HepG2 (cell line): ENCODE data around the gene UBE2R2. TPM values are rescaled to one million over a fixed set of nuclear protein-coding genes. Genes with fewer than 3 reads are reported as not detected.

Source experiments
- AGO2 ChIP-seq: fragments of 200-400 bp; formaldehyde crosslinking; optimal IDR thresholded peaks from 2 replicates; pipeline ENCODE3; 2017; ENCODE audit warnings: mild to moderate bottlenecking, low read depth, low read length, moderate library complexity
- FOXO1 ChIP-seq: sonication (generic); formaldehyde crosslinking; IDR thresholded peaks from 2 replicates; pipeline ENCODE4 v1.4.0; 2020; ENCODE audit warnings: missing genetic modification reagents
- KDM1A ChIP-seq: IDR thresholded peaks from 2 replicates; pipeline ENCODE4 v1.6.1; 2016; ENCODE audit warnings: missing compliant biosample characterization
- KDM4B ChIP-seq: sonication (generic); formaldehyde crosslinking; IDR thresholded peaks from 2 replicates; pipeline ENCODE4 v1.4.0; 2020; ENCODE audit warnings: missing genetic modification reagents
- KDM5A ChIP-seq: fragments of 200-600 bp; sonication (generic); IDR thresholded peaks from 2 replicates; pipeline ENCODE4 v1.7.0; 2018; ENCODE audit warnings: antibody characterized with exemption, mild to moderate bottlenecking, low read length, borderline replicate concordance
- KLF16 ChIP-seq, 2 experiments: sonication (generic) in 1 of 2; formaldehyde crosslinking in 1 of 2; IDR thresholded peaks; 2 replicates each; pipeline versions ENCODE4 v1.6.1 to v1.8.0; 2016 to 2023; ENCODE audit warnings: missing genetic modification reagents in 2 of 2, missing compliant biosample characterization in 1 of 2
- MED8 ChIP-seq: sonication (generic); formaldehyde crosslinking; IDR thresholded peaks from 2 replicates; pipeline ENCODE4 v1.8.1; 2023; ENCODE audit warnings: mild to moderate bottlenecking, missing genetic modification reagents; ENCODE audit not compliant: insufficient replicate concordance
- MTA1 ChIP-seq: sonication (generic); formaldehyde crosslinking; IDR thresholded peaks from 2 replicates; pipeline ENCODE4 v1.4.0; 2020; ENCODE audit warnings: missing genetic modification reagents, mild to moderate bottlenecking, borderline replicate concordance
- MTA3 ChIP-seq: sonication (generic); formaldehyde crosslinking; IDR thresholded peaks from 2 replicates; pipeline ENCODE4 v1.4.0; 2020; ENCODE audit warnings: missing genetic modification reagents
- TMF1 ChIP-seq: sonication (generic); formaldehyde crosslinking; IDR thresholded peaks from 2 replicates; pipeline ENCODE4 v1.8.1; 2022; ENCODE audit warnings: low read depth, missing genetic modification reagents
- U2AF1 ChIP-seq: fragments of 200-400 bp; formaldehyde crosslinking; optimal IDR thresholded peaks from 2 replicates; pipeline ENCODE3; 2017; ENCODE audit warnings: mild to moderate bottlenecking, low read depth, low read length
- U2AF2 ChIP-seq: fragments of 200-400 bp; formaldehyde crosslinking; IDR thresholded peaks from 2 replicates; pipeline ENCODE4 v1.6.1; 2017; ENCODE audit warnings: low read depth, mild to moderate bottlenecking, low read length
- ZFP1 ChIP-seq: IDR thresholded peaks from 2 replicates; pipeline ENCODE4 v1.6.1; 2016
- ZNF225 ChIP-seq: sonication (generic); formaldehyde crosslinking; IDR thresholded peaks from 2 replicates; pipeline ENCODE4 v1.4.0; 2020; ENCODE audit warnings: mild to moderate bottlenecking, missing genetic modification reagents
- ZNF296 ChIP-seq: sonication (generic); formaldehyde crosslinking; conservative IDR thresholded peaks from 2 replicates; pipeline ENCODE4 v1.5.0; 2020; ENCODE audit warnings: mild to moderate bottlenecking, missing genetic modification reagents
- ZNF839 ChIP-seq: sonication (generic); formaldehyde crosslinking; IDR thresholded peaks from 2 replicates; pipeline ENCODE4 v1.4.0; 2020; ENCODE audit warnings: missing genetic modification reagents, mild to moderate bottlenecking, borderline replicate concordance
- polyA plus RNA-seq, 8 experiments: library from polyadenylated mRNA; depleted of rRNA in 3 of 8; stranded (reverse) in 7 of 8; unstranded in 1 of 8; fragments of >200 nt; fragmentation: Illumina TruSeq in 4 of 8; extraction: Trizol in 4 of 8; gene quantifications; 2 replicates each; pipeline versions ENCODE4 v1.2.1 to v1.2.3, GENCODE V29; 2011 to 2016; ENCODE audit warnings: low read depth in 4 of 8, missing spikeins in 1 of 8, mixed read lengths in 1 of 8; ENCODE audit not compliant: insufficient read depth in 1 of 8
- total RNA-seq, 5 experiments: library from RNA; depleted of rRNA; stranded (reverse); fragments of >200 nt; fragmentation: Illumina TruSeq; extraction: Trizol; gene quantifications; 2 replicates each; pipeline ENCODE4 v1.2.3, GENCODE V29; 2016; ENCODE audit warnings: low read depth in 1 of 5
- TF ChIP-seq, protein P1 (sequence below): sonication (generic); formaldehyde crosslinking; IDR thresholded peaks from 2 replicates; pipeline ENCODE4 v1.5.1; 2020; ENCODE audit warnings: mild to moderate bottlenecking, missing genetic modification reagents, moderate library complexity
- TF ChIP-seq, protein P2 (sequence below): sonication (generic); formaldehyde crosslinking; IDR thresholded peaks from 2 replicates; pipeline ENCODE4 v1.5.0; 2020; ENCODE audit warnings: missing genetic modification reagents
- TF ChIP-seq, protein P3 (sequence below): sonication (generic); formaldehyde crosslinking; IDR thresholded peaks from 2 replicates; pipeline ENCODE4 v1.8.1; 2022; ENCODE audit warnings: mild to moderate bottlenecking, missing genetic modification reagents
- TF ChIP-seq, protein P4 (sequence below): sonication (generic); formaldehyde crosslinking; IDR thresholded peaks from 2 replicates; pipeline ENCODE4 v1.4.0; 2020; ENCODE audit warnings: mild to moderate bottlenecking, low read depth, missing genetic modification reagents

Gene UBE2R2
- total and polyA plus RNA-seq, 2 of the 13 experiments (the other 11 are each of a cell fraction or from before 2014, with no cell fraction given) = 14.8 to 20.9 TPM

DNA sequence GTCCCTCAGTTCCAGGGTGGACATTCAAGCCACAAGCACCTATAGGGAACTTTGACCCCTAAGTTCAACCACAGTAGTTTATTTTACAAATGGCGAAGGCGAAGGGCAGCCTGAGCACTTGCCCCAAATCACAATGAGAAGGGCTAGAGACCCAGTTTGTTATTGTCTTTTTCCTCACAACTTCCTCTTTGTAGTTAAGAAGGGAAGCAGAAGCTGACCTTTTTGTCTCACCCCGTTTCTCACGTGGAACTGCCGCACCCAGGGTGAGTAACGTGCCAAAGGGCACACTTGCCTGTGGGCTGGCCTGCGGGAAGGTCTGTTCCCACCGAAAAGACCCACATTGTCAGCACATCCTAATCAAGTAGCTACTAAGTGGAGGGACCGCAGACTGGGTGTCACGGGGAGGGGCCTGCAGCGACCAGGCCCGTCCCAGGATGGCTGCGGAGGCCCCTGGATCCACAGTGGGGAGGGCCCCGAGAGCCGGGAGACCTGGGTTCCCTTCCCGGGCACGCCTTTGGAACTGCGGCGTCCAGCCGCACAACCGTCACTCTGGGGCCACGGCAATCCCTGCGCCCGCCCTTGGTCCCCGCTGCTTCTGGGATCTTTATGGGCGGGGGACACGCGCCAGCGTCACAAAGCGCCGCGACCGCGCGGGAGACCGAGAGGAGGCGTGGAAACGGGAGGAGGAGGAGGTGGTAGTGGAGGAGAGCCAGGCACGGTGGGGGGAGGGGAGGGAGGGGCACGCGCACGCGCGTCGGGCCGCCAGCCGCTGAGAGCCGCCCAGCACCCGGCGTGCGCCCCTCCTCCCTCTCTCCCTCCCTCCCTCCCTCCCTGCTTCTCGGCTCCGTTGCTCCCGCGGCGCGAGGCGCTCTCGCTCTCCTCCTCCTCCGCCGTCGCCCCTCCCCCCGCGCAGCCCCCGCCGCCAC lies at the start of gene UBE2R2 (continued):
- TF ChIP-seq, protein P1, sequence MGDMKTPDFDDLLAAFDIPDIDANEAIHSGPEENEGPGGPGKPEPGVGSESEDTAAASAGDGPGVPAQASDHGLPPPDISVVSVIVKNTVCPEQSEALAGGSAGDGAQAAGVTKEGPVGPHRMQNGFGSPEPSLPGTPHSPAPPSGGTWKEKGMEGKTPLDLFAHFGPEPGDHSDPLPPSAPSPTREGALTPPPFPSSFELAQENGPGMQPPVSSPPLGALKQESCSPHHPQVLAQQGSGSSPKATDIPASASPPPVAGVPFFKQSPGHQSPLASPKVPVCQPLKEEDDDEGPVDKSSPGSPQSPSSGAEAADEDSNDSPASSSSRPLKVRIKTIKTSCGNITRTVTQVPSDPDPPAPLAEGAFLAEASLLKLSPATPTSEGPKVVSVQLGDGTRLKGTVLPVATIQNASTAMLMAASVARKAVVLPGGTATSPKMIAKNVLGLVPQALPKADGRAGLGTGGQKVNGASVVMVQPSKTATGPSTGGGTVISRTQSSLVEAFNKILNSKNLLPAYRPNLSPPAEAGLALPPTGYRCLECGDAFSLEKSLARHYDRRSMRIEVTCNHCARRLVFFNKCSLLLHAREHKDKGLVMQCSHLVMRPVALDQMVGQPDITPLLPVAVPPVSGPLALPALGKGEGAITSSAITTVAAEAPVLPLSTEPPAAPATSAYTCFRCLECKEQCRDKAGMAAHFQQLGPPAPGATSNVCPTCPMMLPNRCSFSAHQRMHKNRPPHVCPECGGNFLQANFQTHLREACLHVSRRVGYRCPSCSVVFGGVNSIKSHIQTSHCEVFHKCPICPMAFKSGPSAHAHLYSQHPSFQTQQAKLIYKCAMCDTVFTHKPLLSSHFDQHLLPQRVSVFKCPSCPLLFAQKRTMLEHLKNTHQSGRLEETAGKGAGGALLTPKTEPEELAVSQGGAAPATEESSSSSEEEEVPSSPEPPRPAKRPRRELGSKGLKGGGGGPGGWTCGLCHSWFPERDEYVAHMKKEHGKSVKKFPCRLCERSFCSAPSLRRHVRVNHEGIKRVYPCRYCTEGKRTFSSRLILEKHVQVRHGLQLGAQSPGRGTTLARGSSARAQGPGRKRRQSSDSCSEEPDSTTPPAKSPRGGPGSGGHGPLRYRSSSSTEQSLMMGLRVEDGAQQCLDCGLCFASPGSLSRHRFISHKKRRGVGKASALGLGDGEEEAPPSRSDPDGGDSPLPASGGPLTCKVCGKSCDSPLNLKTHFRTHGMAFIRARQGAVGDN (CRISPR knock-in tag) = peak; percentile 92
- TF ChIP-seq KDM1A (CRISPR knock-in tag) (no peak), MTA1 (peak; percentile 80), ZFP1 (CRISPR knock-in tag) (no peak), U2AF1 (no peak), TMF1 (CRISPR knock-in tag) (0 out of 2 replicates have a peak, but pooled peaks have one; percentile 52), ZNF839 (CRISPR knock-in tag) (no peak), ZNF296 (no peak), MTA3 (CRISPR knock-in tag) (no peak), KDM4B (CRISPR knock-in tag) (no peak), U2AF2 (no peak), MED8 (CRISPR knock-in tag) (no peak), ZNF225 (CRISPR knock-in tag) (no peak), FOXO1 (CRISPR knock-in tag) (peak; percentile 25; the same call in 1 of the 2 replicates), KLF16 (CRISPR knock-in tag; IDR thresholded peaks at IDR 0.05) (peak in 1 of 2 experiments; percentile 82; a peak in 2 of 4 replicates), AGO2 (peak; percentile 85), KDM5A (peak; percentile 39; the same call in 1 of the 2 replicates)
- TF ChIP-seq, protein P2, sequence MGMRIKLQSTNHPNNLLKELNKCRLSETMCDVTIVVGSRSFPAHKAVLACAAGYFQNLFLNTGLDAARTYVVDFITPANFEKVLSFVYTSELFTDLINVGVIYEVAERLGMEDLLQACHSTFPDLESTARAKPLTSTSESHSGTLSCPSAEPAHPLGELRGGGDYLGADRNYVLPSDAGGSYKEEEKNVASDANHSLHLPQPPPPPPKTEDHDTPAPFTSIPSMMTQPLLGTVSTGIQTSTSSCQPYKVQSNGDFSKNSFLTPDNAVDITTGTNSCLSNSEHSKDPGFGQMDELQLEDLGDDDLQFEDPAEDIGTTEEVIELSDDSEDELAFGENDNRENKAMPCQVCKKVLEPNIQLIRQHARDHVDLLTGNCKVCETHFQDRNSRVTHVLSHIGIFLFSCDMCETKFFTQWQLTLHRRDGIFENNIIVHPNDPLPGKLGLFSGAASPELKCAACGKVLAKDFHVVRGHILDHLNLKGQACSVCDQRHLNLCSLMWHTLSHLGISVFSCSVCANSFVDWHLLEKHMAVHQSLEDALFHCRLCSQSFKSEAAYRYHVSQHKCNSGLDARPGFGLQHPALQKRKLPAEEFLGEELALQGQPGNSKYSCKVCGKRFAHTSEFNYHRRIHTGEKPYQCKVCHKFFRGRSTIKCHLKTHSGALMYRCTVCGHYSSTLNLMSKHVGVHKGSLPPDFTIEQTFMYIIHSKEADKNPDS (CRISPR knock-in tag) = peak; percentile 86; the same call in 1 of the 2 replicates
- TF ChIP-seq, protein P3, sequence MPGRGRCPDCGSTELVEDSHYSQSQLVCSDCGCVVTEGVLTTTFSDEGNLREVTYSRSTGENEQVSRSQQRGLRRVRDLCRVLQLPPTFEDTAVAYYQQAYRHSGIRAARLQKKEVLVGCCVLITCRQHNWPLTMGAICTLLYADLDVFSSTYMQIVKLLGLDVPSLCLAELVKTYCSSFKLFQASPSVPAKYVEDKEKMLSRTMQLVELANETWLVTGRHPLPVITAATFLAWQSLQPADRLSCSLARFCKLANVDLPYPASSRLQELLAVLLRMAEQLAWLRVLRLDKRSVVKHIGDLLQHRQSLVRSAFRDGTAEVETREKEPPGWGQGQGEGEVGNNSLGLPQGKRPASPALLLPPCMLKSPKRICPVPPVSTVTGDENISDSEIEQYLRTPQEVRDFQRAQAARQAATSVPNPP = 0 out of 2 replicates have a peak, but pooled peaks have one; percentile 27
- TF ChIP-seq, protein P4, sequence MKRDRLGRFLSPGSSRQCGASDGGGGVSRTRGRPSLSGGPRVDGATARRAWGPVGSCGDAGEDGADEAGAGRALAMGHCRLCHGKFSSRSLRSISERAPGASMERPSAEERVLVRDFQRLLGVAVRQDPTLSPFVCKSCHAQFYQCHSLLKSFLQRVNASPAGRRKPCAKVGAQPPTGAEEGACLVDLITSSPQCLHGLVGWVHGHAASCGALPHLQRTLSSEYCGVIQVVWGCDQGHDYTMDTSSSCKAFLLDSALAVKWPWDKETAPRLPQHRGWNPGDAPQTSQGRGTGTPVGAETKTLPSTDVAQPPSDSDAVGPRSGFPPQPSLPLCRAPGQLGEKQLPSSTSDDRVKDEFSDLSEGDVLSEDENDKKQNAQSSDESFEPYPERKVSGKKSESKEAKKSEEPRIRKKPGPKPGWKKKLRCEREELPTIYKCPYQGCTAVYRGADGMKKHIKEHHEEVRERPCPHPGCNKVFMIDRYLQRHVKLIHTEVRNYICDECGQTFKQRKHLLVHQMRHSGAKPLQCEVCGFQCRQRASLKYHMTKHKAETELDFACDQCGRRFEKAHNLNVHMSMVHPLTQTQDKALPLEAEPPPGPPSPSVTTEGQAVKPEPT (CRISPR knock-in tag) = peak; percentile 64; the same call in 1 of the 2 replicates
